Stimulated activated CD4-positive, alpha-beta T cell treated with anti-CD3 and anti-CD28 coated beads, Interleukin-1b, Interleukin-23, amount 100 ng/mL, for 24 hours (primary cell): ENCODE measurements around the gene NXPH1.
"Not testable (repeated sequence)": the region's sequence is repeated elsewhere in the genome, so short reads cannot be mapped to it uniquely, and the experiment has no call there.

Experiments
- DNase-seq, 4 experiments: peaks; one replicate each; pipeline ENCODE4 v3.0.0-alpha.2; 2020; ENCODE audit warnings: low read depth in 4 of 4, low spot score in 1 of 4

Gene NXPH1

DNA sequence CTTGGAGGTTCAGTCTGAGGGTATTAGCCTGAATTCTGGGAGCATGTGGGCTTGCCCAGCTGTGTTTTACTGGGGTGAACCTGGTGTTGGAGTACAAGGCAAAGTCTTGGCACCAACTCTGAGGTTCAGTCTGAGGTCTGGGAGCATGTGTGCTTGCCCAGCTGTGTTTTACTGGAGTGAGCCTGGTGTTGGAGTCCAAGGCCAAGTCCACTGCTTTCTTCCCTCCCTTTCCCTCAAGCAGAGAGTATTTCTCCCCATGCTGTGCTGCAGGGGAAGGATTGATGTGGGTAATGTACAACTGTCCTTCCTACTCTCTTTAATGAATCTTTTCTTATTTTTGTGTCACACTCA, 236.1 kb downstream of the NXPH1 start:
- no peak for DNase-seq

DNA sequence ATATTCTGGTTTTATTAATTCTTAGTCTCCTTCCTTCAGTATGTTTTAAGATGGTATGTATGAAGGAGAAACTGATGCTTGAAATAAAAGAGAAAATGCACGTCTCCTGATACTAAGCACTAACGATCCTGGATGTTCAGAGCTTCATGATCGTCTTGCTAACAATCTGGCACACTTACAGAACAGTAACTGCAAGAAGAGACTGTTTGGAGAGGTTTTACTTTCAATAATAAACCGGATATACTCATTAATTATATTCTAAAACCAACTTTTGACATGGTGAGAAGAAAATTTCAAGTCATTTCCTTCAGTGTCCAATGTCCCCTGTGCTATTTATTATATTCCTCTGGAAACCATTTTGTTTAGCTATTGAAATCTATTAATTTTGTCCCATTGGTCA, 251.0 kb downstream of the NXPH1 start:
- no peak for DNase-seq

DNA sequence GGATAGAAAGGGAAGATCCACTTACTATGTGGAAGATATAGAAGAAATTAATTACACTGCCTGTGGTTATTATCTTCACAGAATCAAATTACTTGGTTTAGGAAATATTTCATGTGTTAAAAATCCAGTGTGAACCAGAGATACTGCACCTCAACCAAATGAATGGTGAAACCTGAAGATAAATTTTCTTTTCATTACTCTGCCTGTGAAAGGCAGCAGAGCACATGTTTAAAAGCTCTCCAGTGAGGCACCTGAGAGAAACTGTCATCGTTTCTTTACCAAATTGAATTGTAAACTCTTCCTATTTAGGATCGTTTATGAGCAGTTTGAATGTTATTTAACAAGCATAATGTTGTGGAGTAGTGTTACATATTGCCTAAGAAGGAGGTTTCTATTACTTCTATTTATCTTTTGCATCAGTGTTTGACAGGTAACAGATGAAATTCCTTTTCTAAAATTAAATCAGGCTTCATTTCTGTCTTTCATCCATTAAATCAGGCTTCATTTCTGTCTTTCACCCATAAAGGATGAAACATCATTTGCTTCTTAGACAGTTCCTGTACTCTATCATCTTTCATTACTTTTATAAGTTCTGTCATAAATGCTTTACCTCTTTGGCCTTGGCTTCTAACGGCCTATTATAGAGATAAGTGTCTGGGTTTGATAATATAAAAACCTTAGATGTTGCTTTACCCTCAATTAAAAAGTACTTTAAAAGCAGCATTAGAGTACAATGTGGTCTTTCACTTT, 266.6 kb downstream of the NXPH1 start:
- no peak for DNase-seq

DNA sequence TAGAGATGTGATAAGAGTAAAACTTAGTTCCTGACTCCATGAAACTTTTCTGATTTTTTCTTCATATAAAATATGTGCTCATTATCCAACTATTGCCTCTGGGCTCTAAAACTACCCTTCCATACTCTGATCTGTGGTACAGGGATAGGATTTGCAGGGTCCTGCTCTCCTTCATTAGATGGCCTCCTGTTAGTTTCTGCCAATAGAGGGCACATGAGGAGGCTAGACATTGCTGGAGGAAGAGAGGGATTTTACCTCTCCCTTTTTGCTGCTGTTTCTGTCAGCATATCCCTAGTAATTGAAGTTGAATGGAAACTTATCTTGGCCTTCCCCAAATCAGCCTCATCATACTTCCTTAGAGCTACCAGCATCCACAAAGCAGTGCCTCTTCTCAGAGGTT, 269.4 kb downstream of the NXPH1 start:
- DNase-seq = no peak

DNA sequence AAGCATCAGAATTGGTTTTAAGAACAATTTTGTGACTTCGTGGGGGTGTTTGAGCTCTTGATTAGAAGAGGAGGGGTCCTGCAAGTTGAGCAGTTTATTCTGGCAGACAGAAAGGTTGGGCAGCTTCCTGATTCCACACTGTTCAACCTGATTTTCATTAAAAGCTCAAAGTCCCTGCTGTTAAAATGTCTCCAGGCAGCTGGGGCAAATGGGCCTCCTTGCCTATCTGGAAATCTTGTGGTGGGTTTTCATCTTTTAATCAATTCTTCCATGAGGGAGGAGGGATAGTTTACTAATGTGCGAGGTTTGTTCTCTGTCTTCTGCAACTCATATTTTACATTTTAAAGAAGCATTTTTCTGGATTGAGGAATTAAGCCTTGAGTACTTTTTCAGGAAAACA, 276.7 kb downstream of the NXPH1 start:
- DNase-seq = no peak

DNA sequence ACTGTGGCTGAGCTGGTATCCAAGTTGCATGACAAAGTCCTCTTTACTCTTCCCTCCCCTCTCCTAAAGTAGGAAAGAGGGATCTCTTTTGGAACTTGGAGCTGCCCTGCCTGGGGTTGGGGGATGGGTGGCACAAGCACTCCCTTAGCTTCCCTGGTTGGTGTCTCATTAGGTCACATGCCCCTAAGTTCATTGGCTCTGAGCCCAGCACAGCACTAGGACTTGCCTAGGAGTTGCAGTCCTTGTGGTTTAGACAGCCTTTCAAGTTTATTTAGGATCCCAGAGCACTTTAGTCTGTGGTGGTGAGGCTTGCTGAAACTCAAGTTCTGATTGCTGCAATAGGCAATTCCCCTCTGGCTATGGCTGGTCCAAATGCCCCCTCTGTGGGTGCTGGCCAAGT, 281.4 kb downstream of the NXPH1 start:
- no peak for DNase-seq

DNA sequence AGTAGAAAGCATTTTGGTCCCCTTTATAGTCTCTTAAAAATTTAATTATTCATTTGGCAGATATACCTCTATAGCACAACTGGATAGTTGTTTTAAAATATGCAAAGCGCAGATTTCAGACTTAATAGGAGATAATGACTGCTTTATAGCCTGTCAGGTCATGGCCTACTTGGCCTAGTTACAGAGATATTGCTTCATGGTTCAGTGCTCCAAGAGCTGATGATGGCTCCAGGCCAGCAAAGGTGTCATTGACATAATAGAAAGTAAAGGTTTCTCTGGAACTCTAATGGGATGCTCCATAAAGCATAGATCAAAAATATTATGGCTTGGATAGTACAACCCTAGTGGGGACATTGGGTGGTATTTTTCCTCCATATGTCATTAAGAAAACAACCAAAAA, 285.7 kb downstream of the NXPH1 start:
- DNase-seq = no peak

DNA sequence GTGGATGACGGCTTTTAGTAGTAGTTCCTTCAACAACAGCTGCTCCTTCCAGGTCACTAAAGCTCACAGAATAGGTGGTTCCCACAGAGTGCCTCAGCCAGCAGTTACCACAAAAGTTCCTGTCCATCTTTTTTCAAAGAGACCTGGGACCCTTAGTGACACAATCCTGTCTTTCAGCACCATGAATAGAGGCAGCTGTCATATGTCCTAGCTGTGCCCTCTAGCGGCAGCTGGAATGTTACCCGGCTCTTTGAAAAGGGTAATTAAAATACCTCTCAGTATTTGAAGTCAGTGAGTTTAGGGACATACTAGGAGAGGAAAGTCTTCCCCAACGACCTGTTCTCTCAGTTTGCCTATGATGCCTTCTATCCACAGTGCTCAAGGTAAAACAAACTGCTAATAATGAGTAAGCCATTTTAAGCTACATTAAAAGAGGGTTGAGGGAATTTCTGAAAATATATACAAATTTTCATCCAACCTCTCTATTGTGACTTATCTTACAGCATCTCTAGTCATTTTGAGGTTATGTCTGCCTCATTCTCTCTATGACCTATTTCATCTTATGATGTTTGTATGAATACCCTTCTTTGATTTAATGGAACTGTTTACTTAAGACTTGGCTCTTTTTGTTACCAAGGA, 290.8 kb downstream of the NXPH1 start:
- DNase-seq = no peak

DNA sequence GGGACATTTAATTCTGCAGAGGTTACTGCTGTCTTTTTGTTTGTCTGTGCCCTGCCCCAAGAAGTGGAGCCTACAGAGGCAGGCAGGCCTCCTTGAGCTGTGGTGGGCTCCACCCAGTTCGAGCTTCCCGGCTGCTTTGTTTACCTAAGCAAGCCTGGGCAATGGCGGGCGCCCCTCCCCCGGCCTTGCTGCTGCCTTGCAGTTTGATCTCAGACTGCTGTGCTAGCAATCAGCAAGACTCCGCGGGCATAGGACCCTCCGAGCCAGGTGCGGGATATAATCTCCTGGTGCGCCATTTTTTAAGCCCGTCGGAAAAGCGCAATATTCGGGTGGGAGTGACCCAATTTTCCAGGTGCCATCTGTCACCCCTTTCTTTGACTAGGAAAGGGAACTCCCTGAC, 298.3 kb downstream of the NXPH1 start:
- DNase-seq = not testable (repeated sequence)

DNA sequence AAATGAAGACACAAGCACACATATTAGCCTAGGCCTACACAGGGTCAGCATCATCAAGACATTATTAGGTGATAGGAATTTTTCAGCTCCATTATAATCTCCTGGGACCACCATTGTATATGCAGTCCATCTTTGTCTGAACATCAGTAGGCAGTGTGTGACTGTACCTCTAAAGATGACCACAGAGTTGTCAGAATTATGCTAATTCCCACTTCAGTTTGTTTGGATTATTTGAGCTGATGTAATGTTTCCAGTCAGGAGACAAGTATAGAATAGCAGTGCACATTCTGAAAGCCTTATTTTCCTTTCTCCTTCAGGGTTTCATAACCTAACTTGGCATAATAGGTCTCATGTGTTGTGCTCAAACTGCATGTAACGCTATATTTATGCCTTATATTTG, 306.4 kb downstream of the NXPH1 start:
- DNase-seq = no peak

DNA sequence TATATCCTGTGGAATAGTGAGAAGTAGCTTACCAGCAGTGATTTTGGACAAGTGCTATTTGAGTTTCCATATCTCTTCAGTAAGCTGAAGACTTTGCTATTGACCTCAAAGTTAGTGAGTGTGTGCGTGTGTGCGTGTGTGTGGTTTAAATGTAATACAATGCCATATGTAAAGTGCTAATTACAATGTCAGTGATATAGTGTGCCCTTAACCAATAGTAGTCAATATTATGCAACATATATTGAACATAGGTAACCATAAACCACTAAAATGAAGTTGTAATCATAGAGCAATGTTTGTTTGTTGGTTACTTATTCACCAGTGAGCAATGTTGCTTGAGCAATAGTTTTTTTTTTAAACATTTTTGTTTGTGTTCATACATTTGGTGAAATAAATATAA, 309.4 kb downstream of the NXPH1 start:
- no peak for DNase-seq

DNA sequence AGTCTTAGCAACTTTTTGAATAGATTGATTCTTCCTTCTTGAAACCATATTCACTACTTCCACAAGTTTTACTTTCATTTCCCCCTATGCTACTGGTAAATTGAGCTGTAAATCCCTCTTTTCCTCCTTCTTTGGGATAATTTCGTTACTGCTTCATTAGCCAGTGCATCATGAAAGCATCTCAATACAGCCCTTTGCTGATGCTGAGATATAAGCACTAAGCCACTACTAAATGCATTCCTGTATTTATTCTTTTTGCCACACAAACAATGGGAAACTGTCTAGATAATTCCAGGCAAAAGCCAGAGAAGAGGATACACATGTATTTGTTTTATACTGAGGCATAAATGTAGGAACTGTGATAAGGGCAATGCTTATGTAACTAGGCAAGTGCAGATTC, 313.9 kb downstream of the NXPH1 start:
- no peak for DNase-seq

DNA sequence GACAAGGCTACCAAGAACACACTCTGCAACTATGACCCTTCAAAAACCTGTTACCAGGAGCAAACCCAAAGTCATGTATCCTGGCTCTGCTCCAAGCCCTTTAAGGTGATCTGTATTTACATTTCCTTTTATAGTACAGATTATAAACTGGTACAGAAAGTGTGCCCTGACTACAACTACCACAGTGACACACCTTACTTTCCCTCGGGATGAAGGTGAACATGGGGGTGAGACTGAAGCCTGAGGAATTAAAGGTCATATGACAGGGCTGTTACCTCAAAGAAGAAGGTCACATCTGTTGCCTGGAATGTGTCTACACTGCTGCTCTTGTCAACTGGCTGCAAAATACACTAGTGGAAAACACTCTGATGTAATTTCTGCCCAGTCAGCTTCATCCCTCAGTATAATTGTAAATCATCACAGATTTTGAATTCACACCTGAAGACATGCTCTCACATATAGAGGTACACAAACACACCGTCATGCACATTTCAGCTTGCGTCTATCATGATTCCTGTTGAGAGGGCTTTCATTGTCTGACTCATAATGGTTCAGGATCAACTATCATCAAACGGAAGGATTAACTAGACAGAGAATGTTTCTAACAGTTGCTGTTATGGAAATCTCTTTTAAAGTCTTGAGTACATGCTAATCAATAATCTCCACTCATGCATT, 318.3 kb downstream of the NXPH1 start:
- DNase-seq = no peak

DNA sequence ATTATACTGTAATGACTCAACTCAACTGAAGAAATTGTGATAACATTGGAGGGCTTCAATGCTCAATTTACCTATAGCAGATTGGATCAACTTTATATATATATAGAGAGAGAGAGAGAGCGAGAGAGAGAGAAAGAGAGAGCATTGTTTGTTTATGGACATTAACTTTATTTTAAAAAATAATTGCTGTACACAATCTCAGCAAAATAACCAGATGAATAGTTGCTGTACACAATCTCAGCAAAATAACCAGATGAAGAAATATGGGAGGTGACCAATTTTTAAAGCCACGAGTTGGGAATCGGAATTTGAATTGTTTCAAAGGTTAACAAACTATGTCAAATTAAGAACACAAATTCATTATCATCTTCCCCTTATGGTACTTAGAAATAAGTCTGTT, 319.9 kb downstream of the NXPH1 start:
- DNase-seq = no peak

DNA sequence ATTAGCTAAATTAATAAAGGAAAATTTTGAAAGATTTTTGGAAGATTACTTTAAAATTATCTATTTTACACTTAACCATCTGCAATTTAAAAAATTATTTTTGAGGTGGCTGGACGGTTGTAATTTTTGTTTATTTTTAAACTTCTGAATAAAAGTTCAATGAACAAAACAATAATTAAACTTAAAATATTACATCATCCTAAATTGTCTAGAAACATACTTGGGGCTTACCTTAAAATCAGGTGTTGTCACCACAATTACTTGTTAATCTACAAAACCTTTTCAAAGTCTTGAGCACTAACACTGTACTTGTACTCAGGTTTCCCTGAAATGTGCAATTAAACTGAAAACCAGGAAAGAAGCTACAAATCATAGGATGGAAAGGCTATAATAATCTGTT, 328.3 kb downstream of the NXPH1 start:
- no peak for DNase-seq

DNA sequence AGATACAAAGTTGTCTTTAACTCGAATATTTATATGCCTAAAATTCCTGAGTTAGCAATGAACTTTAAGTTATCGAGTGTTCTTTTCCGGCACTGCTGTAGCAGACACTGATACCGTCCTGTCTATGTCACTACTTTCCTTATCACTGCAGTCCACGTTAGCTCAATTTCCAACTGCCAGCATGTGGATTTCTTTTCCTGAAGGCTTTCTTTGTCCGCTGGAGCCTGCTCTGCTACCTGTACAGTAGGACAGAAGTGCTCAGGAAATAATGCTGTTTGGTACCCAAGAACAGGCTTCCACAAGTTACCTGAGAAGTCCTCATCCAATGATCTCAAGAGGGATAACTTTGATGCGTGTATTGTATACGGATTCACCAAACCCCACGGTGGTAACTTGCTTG, 329.4 kb downstream of the NXPH1 start:
- DNase-seq = no peak

DNA sequence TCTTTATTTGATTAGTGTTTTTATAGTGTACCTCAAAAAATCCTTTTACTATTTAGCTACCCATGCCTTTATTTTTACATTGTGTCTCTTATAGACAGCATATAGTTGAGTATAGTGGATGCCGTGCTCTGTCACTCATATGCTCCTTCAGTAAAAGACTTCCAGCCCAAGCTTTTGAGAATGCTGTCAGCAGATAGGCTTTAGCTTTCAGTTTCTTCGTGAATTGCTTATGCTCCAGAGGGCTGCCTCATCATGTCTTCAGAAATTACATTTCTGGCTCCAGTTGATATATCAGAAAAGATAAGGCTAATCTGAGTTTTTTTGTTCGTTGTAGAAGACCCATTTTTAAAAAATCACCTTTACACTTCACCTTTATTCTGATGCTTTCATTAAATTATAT, 332.0 kb downstream of the NXPH1 start:
- no peak for DNase-seq

DNA sequence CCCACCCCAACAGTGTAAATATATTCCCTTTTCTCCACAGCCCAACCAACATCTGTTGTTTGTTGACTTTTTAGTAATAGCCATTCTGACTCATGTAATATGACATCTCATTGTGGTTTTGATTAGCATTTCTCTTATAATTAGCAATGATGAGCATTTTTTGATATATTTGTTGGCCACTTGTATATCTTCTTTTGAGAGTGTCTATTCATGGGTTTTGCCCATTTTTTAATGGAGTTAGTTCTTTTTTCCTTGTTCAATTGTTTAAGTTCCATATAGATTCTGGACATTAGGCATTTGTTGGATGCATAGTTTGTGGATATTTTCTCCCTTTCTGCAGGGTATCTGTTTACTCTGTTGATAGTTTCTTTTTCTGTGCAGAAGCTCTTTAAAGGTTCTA, 340.1 kb downstream of the NXPH1 start:
- no peak for DNase-seq

DNA sequence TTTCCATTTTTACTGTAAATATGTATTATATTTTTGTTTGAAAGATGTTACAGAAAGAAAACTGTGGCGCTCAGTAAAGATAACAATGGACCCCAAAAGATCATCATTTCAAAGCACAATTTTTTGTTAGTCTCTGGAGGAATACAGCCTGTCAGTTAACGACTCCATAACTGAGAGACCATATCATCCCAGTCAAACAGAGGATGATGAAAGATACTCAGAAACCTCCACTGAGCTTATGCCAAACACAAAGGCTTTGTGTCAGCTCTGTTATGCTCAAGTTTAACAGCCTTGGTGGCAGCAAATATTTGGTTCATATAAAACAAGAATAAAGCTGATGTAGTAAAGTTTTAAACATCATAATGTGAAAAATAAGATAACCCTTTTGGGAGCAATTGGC, 345.1 kb downstream of the NXPH1 start:
- no peak for DNase-seq

DNA sequence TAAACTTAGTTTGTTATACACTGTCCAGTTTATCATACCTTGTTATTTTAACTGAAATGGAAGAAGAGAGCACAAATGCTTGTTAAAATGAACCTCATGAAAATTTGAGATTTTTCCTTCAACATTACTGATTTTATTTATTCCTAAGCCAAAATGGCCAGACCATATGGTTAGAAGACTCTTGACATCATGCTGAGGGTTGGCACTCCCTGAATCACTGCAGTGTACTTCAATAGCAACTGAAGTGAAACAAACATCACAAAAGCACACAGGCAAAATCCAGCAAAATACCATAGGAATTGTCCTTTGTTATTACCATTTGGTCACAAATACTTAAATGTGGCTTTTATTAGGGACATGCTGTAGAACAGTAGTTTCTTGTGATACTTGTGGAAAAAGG, 347.8 kb downstream of the NXPH1 start:
- no peak for DNase-seq

DNA sequence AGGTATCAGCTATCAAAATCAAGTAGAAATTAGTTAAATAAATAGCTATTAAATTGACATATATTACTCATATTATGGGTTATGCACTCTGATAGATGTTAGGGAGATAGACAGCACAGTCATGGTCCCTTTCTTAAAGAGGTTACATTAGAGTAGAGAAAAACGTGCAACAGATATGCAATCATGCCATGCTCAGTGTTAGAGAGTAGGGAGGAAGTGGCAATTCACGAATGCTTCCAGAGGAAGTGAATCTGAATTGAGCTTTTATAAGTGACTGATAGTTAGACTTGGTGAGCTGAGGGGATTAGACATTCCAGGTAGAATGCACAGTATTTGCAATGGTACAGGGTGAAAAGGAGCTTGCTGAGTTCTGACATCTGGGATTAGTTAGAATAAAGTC, 349.8 kb downstream of the NXPH1 start:
- no peak for DNase-seq

DNA sequence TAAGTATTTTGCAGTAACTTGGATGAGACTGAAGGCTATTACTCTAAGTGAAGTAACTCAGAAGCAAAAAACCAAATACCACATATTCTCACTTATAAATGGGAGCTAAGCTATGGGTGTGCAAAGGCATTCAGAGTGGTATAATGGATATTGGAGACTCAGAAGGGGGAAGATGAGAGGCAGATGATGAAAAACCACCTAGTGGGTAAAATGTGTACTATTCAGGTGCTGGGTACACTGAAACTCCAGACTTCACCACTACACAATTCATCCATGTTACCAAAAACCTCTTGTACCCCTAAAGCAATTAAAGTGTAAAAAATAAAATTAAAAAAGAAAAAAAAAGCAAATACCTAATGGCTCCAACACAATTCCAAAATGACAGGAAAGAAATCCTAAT, 351.7 kb downstream of the NXPH1 start:
- no peak for DNase-seq

DNA sequence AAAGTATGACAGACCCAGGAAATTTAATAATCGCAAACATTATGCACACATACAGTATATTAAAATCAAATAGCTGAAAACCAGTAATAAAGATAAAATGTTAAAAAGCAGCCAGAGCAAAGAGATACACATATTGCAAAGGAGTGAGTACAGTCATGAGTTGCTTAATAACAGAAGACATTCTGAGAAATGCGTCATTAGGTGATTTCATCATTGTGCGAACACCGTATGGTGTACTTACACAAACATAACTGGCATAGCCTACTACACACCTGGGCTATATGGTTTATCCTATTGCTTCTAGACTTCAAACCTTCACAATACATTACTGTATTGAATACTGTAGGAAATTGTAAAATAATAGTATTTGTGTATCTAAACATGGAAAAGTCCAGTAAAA, 367.6 kb downstream of the NXPH1 start:
- no peak for DNase-seq
